GM18499 (cell line): Measurements from ENCODE around the gene HS3ST3A1.
"Not testable (repeated sequence)": the region's sequence is repeated elsewhere in the genome, so short reads cannot be mapped to it uniquely, and the experiment has no call there.

Experiments
- ATAC-seq: cut with Tn5 transposase; IDR thresholded peaks from one replicate; pipeline ENCODE4 v1.9.1; 2021; ENCODE audit warnings: moderate number of reproducible peaks; ENCODE audit not compliant: insufficient read depth, unreplicated experiment

The HS3ST3A1 gene

GRCh38 chr17:13576661-13577526 is 24.8 kb downstream of the HS3ST3A1 start:
- ATAC-seq, result no peak

DNA sequence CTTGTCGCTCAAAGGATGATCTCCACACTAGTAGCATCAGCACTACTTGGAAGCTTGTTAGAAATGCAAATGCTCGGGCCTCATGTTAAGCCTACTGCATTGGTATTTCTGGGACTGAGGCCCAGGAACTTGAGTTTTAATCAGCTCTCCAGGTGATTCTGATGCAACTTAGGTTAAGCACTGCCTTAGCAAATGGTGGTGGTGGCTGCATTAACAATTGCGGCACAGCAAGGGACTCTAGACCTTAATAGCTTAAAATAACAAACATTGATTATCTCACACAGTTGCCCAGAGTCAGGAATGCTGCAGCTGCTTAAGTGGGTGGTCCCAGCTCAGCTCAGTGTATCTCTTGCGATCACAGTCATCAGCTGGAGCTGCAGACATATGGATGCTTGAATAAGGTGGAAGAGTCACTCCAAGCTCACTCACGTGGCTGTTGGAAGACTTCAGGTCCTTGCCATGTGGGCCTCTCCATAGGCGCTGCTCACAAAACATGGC is 25.8 kb downstream of the HS3ST3A1 start:
- ATAC-seq, result no peak

GRCh38 chr17:13575466-13575865 is 26.3 kb downstream of the HS3ST3A1 start:
- no peak for ATAC-seq

DNA sequence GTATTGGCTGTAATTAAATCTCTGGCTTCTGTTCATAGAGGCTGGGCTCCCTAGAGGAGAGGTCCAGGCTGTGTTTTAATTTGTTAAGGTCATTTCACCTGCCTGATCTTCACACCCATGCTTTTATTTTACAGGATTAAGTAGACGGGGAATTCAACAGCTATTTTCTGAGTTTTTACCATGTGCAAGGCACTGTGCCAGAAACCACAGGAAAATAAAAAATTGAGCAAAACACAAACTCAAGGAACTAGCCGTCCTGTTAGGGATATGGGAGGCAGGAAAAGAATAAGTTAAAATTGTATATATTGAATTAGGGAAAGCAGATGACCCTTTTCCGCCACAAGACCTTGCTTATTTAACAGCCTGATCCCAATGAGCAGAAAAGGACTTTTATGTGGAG is 29.1 kb downstream of the HS3ST3A1 start:
- ATAC-seq, result no peak

- ATAC-seq, result no peak
Observed at GRCh38 chr17:13569398-13570123, 32.2 kb downstream of the HS3ST3A1 start.

DNA sequence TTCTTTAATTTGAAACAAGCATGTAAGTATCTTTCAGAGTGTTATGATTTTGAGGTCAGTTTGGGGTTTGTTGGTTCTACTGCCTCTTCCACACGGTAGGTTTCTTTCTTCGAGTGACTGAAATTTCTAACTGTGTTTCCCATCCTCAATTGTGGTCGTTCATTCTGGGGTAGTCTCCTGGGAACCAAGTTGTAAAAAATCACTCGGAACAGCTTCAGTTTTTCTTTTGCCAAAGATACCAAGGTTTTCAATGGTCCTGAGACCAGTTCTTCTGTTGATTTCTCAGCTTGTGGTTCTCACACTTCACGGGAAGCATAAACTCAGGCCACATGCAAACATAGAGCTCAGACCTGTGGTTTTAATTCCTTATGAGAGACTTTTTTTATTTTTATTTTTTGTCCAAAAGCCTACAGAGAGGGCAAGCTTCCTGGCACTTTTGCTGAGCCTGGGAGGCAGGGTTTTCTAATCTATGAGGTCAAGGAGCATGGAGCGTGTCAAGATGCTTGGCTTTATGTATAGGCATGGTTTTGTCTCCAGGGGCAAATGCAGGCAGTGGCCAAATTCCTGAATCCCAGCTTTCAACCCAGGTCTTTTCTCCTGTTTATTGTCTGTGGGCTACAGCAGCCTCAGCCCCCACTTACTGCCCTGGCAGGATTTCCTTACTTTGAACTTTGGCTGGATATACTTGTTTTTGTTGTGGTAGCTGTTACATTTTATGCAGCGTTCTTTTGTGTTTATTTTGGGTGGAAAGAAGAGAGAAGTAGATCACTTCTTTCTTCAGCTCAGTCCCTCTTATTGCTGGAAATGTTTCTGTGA is 32.9 kb downstream of the HS3ST3A1 start:
- no peak for ATAC-seq

DNA sequence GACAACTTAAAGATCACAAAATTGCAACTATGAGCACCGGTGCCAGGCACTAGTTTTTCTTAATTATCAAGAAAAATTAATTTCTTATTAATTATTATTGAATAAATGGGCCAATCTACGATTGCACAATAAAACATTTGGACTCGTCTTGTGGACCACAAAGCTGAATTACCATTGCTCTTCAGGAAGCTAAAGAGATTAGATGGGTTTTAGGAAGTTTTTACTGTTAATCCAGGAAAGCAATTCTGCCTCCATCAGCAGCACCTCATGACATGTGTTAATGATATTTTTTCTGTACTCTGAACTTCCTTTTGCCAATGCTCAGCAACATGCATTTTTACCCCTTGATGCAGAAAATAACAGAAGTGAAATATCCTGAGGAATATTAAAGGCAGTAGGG is 37.9 kb downstream of the HS3ST3A1 start:
- ATAC-seq, result no peak

GRCh38 chr17:13562271-13562800 is 39.4 kb downstream of the HS3ST3A1 start:
- ATAC-seq, result no peak

DNA sequence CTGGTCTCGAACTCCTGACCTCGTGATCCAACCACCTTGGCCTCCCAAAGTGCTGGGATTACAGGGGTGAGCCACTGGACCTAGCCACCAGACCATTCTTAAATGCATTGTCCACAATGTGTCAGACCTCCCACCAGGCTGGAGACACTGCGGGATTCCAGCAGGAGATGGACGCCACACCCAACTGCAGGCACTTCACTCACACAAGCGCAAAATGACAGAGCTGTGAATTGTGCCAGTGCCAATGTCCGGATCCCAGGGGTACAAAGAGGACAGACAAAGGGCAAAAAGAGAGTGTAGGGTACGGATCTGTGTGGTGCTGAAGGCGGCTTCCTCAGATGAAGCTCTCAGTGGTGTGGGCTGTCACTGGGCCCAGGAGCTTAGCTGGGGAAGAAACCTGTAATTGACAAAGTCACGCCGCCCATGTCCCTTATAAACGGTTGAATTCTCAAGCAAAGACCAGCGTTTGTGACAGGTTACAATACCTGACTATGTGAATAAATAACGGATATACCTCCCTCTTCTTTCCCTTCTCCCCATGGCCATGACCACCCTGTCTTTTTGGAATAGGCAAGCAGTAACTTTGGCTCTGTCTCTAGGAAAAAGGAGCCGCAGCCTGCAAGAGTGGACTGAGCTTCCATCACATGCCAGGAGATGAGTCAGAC is 40.0 kb downstream of the HS3ST3A1 start:
- ATAC-seq, result no peak

DNA sequence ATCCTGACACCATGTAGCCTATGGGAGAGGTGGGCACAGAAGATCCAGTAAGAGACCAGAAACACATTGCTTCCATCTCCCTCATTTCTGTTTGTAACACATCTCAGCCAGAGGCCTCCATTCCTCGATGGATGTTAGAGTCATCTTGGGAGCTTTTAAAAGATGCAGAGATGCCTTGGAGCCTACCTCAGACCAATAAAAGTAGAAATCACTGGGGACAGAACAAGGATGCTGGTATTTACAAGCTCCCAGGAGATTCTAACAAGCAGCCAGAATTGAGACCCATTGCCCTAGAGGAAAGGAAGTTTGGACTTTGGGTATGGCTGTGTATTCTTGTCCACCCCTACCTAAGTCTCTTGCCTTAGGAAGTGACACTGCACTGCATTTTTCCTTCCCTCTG is 40.8 kb downstream of the HS3ST3A1 start:
- ATAC-seq, result no peak

DNA sequence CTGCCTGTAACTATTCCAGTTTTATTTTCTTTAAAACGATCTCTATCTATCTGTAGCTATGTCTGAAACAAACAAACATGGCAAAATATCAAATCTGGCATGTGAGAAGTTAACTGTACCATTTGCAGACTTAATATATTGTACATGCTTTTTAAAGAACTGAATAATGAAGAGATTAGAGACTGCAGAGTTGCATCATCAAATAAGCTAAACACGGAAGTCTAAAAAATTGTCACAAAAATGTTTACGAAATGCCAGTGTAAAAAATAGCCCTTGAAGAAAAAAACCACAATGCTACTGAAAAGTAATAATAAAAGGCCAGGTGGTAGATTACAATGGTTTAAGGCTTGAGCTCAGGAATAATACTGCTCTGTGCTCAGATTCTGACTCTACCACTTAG is 43.1 kb downstream of the HS3ST3A1 start:
- ATAC-seq, result no peak

GRCh38 chr17:13557077-13557476 is 44.7 kb downstream of the HS3ST3A1 start:
- no peak for ATAC-seq

DNA sequence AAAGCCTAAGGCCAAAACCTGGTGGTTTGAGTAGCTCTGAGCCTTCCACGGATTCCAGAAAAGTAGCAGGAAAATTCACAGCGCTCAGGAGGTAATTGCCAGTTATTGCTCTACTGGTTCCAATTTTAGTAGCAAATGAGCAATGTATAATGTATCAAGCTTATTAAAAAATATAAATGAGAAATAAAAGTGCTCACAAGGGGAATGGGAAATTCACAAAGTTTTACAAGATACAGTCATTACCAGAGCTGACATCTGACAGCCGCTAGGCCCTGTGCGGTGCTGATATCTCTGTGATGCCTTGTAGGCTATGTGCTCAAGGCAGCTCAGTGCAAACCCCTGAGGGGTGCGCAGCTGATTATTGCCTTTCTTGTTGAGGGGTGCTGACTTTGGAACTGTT is 47.5 kb downstream of the HS3ST3A1 start:
- ATAC-seq, result no peak

GRCh38 chr17:13550291-13550690 is 51.4 kb downstream of the HS3ST3A1 start:
- ATAC-seq, result no peak

DNA sequence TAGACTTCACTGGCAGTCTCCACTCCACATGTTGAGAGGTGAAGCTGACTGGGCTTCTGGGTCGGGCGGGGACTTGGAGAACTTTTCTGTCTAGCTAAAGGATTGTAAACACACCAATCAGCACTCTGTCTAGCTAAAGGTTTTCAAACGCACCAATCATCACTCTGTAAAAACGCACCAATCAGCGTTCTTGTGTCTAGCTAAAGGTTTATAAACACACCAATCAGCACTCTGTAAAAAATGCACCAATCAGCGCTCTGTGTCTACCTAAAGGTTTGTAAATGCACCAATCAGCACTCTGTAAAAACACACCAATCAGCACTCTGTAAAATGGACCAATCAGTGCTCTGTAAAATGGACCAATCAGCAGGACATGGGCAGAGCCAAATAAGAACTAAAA is 53.2 kb downstream of the HS3ST3A1 start:
- ATAC-seq, result not testable (repeated sequence)

DNA sequence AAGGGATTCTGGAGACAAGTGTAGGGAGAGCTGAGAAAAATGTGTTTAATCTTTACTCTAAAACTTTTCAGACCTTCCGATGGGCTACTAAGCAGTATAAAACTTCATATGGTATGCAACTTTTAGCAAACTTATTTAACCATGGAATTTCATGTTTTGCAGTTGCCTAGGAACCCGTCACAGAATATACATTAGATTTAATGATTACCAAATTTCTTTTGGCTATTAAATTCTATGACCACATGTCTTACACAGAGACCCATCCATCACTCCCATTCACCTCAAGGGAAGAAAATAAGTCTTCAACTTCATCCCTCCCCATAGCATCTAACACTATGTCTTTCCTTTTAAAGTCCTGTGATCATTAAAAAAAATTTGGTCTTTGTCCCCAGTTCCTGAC is 54.9 kb downstream of the HS3ST3A1 start:
- no peak for ATAC-seq

DNA sequence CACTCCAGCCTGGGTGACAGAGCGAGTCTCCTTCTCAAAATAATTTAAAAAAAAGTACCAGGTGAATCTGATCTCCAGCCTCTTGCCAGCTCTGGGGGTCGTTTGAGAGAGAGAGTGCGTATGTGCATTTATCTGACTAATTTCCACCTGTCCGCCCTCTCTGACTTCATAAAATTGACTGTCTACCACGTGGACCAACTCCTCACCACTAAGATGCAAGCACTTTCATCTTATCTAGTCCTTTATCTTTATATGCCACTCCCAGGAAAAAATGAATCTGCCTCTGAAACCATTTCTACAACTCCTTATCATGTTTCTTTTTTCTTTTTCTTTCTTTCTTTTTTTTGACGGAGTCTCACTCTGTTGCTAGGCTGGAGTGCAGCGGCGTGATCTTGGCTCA is 55.8 kb downstream of the HS3ST3A1 start:
- no peak for ATAC-seq

- no peak for ATAC-seq
Observed at GRCh38 chr17:13544765-13545164, 57.0 kb downstream of the HS3ST3A1 start.

DNA sequence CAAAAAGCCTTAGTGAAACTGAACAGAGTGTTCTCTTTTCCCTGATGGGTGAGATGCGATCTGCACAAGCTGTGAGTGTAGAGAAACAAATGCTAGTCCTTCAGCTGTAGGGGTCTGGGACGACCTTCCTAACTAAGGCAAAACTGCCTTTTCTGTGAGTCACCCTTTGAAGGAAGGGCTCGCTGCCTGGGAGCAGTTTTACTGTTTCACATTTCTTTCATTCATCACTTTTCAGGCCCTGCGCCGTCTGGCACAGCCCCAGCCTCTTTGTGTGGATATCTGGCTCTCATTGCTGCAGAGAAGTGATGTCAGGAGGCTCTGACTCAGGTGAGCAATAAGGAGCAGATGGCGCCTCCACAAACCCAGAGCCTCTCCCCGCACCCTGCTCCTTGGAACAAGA is 57.4 kb downstream of the HS3ST3A1 start:
- no peak for ATAC-seq

DNA sequence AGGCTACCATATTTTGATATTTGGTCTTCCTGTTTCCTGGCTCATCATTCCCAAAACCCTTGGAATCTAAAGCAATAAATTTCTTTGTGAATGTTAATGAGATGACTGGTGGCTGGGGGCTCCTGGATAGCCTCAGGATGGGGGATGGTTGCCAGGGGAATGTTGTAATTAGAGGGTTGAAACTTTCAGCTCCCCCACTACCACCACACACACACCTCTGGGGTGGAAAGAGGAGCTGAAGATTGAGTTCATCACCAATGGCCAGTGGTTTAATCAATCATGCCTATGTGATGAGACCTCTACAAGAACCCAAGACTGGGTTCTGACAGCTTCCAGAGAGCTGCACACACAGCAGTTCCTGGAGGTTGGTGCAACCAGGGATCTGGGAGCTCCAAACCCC is 59.1 kb downstream of the HS3ST3A1 start:
- ATAC-seq, result no peak
